ENCODE results near the gene POLR2A. TPM values are rescaled to one million over a fixed set of nuclear protein-coding genes. Genes with fewer than 3 reads are reported as not detected.

The POLR2A gene
- total RNA-seq, 1 donor from 2014 or later = 101 TPM

DNA sequence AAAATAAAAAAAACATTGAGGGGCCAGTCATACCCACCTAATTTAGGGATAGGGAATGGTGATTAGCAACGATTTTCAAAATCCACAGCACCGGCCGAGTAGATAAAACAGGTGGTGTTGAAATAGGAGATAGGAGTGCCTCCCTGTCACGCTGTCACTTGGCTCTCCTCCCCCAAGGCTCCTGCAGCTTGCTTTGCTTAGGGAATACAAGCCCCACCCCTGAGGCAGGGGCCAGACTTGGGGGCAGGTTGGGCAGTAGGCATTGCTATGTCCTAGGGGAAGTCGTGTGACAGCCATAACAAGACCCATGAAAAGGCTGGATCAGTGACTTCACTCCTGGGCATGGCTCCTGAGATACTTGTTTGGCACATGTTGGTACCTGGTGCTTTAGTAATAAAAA, 25.8 kb downstream of the POLR2A start:
- Histone ChIP-seq H3K4me3 (no peak overlapping the region), H3K4me1 (peaks cover 1% of the 10 kb centered on the region), H3K9me3 (no peaks in the 10 kb centered on the region), H3K27ac (no peak overlapping the region), H3K27me3 (ENCODE audit: low read depth) (no peaks in the 10 kb centered on the region), H3K36me3 (peaks cover 96% of the 10 kb centered on the region)
- no peak for TF ChIP-seq CTCF (IDR thresholded peaks at IDR 0.05)
- no peak for DNase-seq
- ATAC-seq = no peak
- intact Hi-C loops (cut with DNase I) = no loop called here

- H3K27ac ChIP-seq = no peak overlapping the region
- peaks cover 84% of the 10 kb centered on the region for H3K36me3 ChIP-seq
- H3K4me1 ChIP-seq = peaks cover 10% of the 10 kb centered on the region
- no peaks in the 10 kb centered on the region for H3K27me3 ChIP-seq (ENCODE audit: low read depth)
- no peak for DNase-seq
- intact Hi-C loops (cut with DNase I) = no loop called here
- no peaks in the 10 kb centered on the region for H3K9me3 ChIP-seq
- H3K4me3 ChIP-seq = no peak overlapping the region
- no peak for TF ChIP-seq CTCF (IDR thresholded peaks at IDR 0.05)
- ATAC-seq = no peak
Measured at GRCh38 chr17:7511108-7511507, 26.9 kb downstream of the POLR2A start.

GRCh38 chr17:7512105-7512504, 27.9 kb downstream of the POLR2A start:
- intact Hi-C loops (cut with DNase I) = no loop called here
- H3K27me3 ChIP-seq (ENCODE audit: low read depth) = no peaks in the 10 kb centered on the region
- peaks cover 74% of the 10 kb centered on the region for H3K36me3 ChIP-seq
- H3K4me1 ChIP-seq = peaks cover 10% of the 10 kb centered on the region
- DNase-seq (no peak), ATAC-seq (no peak)
- H3K4me3 ChIP-seq = no peak overlapping the region
- no peak for TF ChIP-seq CTCF (IDR thresholded peaks at IDR 0.05)
- no peaks in the 10 kb centered on the region for H3K9me3 ChIP-seq
- H3K27ac ChIP-seq = no peak overlapping the region

DNA sequence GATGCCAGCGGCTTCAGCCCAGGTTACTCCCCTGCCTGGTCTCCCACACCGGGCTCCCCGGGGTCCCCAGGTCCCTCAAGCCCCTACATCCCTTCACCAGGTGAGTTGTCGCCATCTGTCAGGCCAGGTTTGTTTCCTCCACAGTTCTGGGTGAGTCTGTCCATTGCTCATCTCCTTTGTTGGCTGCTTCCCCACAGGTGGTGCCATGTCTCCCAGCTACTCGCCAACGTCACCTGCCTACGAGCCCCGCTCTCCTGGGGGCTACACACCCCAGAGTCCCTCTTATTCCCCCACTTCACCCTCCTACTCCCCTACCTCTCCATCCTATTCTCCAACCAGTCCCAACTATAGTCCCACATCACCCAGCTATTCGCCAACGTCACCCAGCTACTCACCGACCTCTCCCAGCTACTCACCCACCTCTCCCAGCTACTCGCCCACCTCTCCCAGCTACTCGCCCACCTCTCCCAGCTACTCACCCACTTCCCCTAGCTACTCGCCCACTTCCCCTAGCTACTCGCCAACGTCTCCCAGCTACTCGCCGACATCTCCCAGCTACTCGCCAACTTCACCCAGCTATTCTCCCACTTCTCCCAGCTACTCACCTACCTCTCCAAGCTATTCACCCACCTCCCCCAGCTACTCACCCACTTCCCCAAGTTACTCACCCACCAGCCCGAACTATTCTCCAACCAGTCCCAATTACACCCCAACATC, 28.8 kb downstream of the POLR2A start:
- H3K4me3 ChIP-seq = no peak overlapping the region
- peaks cover 10% of the 10 kb centered on the region for H3K4me1 ChIP-seq
- ATAC-seq (no peak), DNase-seq (no peak)
- intact Hi-C loops (cut with DNase I) = no loop called here
- H3K36me3 ChIP-seq = peaks cover 65% of the 10 kb centered on the region
- H3K27ac ChIP-seq = no peak overlapping the region
- no peaks in the 10 kb centered on the region for H3K9me3 ChIP-seq
- H3K27me3 ChIP-seq (ENCODE audit: low read depth) = no peaks in the 10 kb centered on the region
- TF ChIP-seq CTCF (IDR thresholded peaks at IDR 0.05) = no peak

DNA sequence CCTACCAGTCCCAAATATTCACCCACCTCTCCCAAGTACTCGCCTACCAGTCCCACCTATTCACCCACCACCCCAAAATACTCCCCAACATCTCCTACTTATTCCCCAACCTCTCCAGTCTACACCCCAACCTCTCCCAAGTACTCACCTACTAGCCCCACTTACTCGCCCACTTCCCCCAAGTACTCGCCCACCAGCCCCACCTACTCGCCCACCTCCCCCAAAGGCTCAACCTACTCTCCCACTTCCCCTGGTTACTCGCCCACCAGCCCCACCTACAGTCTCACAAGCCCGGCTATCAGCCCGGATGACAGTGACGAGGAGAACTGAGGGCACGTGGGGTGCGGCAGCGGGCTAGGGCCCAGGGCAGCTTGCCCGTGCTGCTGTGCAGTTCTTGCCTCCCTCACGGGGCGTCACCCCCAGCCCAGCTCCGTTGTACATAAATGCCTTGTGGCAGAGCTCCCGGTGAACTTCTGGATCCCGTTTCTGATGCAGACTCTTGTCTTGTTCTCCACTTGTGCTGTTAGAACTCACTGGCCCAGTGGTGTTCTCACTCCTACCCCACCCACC, 29.8 kb downstream of the POLR2A start:
- Histone ChIP-seq H3K4me3 (no peak overlapping the region), H3K27ac (no peak overlapping the region), H3K27me3 (ENCODE audit: low read depth) (no peaks in the 10 kb centered on the region), H3K36me3 (peaks cover 56% of the 10 kb centered on the region), H3K4me1 (peaks cover 10% of the 10 kb centered on the region), H3K9me3 (no peaks in the 10 kb centered on the region)
- peak; percentile 10 to 15 for ATAC-seq
- DNase-seq = no peak
- TF ChIP-seq CTCF (IDR thresholded peaks at IDR 0.05) = no peak
- intact Hi-C loops (cut with DNase I) = no loop called here

All from lower lobe of right lung (tissue), 2 donors.